Right atrium auricular region (tissue), 2 donors: Measurements from ENCODE around the gene WWOX. TPM values are rescaled to one million over a fixed set of nuclear protein-coding genes. Genes with fewer than 3 reads are reported as not detected.

Source experiments
- DNase-seq: peaks from one replicate; pipeline ENCODE4 v3.0.0-alpha.2; 2019; ENCODE audit warnings: low spot score
- H3K27ac ChIP-seq, 2 donors: fragments of 200-600 bp; sonication (generic); 1 replicate in 1 of 2; 2 replicates in 1 of 2; pipeline ENCODE4 v1.5.1; 2016 to 2019
- H3K27me3 ChIP-seq, 2 donors: fragments of 200-600 bp; sonication (generic); one replicate each; pipeline versions ENCODE4 v1.5.1 to v1.6.0; 2017 to 2019
- H3K36me3 ChIP-seq: fragments of 200-600 bp; sonication (generic); one replicate; pipeline ENCODE4 v1.5.1; 2016
- H3K4me1 ChIP-seq, 2 donors: fragments of 200-600 bp; sonication (generic); one replicate each; pipeline versions ENCODE4 v1.5.1 to v1.6.0; 2017 to 2019
- H3K4me3 ChIP-seq, 2 donors: fragments of 200-600 bp; sonication (generic); 1 replicate in 1 of 2; 2 replicates in 1 of 2; pipeline ENCODE4 v1.5.1; 2017 to 2019; ENCODE audit warnings: mild to moderate bottlenecking in 1 of 2, moderate library complexity in 1 of 2
- H3K9me3 ChIP-seq, 2 donors: fragments of 200-600 bp; sonication (generic); one replicate each; pipeline ENCODE4 v1.5.1; 2019
- total RNA-seq, 2 donors: library from RNA; depleted of rRNA; stranded (reverse); fragments of >200 nt; gene quantifications; one replicate each; pipeline ENCODE4 v1.1.0, GENCODE V29; 2016
- TF ChIP-seq, protein P1 (sequence below), 2 donors: fragments of 200-600 bp; sonication (generic); IDR thresholded peaks; one replicate each; pipeline ENCODE4 v1.5.1; 2019; ENCODE audit warnings: antibody characterized with exemption in 2 of 2

The WWOX gene
- total RNA-seq, 2 donors from 2014 or later: 14.8 to 20.8 TPM

DNA sequence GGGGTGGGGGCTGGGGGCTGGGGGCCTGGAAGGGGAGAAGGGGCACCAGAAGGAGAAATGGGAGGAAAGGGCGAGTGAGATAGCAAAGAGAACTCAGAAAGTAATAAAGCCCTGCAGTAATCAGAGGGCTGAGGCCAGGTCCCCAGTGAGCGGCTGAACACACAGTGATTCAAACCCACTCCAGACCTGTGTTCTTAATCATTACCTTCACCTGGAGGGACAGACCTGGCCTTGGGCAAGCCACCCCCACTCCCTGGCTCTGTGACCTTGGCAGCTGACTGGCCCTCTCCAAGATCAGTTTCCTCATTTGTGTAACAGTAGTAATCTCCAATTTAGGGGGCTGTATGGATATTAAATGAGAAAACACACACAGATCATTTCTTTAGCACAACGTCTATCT, 150.4 kb downstream of the WWOX start:
- H3K27ac ChIP-seq: no peak overlapping the region
- H3K27me3 ChIP-seq: no peaks in the 10 kb centered on the region
- H3K36me3 ChIP-seq: no peaks in the 10 kb centered on the region
- H3K4me1 ChIP-seq: no peaks in the 10 kb centered on the region
- DNase-seq: no peak
- no peak overlapping the region for H3K4me3 ChIP-seq
- TF ChIP-seq, protein P1, sequence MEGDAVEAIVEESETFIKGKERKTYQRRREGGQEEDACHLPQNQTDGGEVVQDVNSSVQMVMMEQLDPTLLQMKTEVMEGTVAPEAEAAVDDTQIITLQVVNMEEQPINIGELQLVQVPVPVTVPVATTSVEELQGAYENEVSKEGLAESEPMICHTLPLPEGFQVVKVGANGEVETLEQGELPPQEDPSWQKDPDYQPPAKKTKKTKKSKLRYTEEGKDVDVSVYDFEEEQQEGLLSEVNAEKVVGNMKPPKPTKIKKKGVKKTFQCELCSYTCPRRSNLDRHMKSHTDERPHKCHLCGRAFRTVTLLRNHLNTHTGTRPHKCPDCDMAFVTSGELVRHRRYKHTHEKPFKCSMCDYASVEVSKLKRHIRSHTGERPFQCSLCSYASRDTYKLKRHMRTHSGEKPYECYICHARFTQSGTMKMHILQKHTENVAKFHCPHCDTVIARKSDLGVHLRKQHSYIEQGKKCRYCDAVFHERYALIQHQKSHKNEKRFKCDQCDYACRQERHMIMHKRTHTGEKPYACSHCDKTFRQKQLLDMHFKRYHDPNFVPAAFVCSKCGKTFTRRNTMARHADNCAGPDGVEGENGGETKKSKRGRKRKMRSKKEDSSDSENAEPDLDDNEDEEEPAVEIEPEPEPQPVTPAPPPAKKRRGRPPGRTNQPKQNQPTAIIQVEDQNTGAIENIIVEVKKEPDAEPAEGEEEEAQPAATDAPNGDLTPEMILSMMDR (IDR thresholded peaks at IDR 0.05): no peak
- H3K9me3 ChIP-seq: no peaks in the 10 kb centered on the region

- H3K27me3 ChIP-seq: no peaks in the 10 kb centered on the region
- no peak for DNase-seq
- H3K4me1 ChIP-seq: no peaks in the 10 kb centered on the region
- H3K4me3 ChIP-seq: no peak overlapping the region
- H3K36me3 ChIP-seq: no peaks in the 10 kb centered on the region
- H3K27ac ChIP-seq: no peak overlapping the region
- TF ChIP-seq, protein P1 (IDR thresholded peaks at IDR 0.05): no peak
- no peaks in the 10 kb centered on the region for H3K9me3 ChIP-seq
Measured at GRCh38 chr16:78251115-78251514, 151.7 kb downstream of the WWOX start.

DNA sequence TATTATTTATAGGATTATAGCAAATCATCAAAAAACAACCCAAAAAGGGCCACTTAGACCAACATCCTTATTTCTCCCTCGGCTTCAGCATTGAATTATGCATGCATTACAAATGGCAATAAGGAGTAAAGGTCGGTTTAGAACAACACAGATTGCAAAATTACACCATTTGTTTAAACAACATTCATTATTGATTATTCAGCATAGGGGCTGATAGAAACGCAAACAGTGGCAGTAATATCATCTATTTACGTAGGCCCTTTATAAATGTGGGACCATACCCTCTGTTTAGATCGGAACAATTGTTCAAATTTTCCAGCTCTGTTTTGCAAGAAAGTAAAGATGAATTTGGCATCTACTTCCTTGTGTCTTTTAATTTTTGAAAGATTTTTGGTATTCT, 153.3 kb downstream of the WWOX start:
- no peak for DNase-seq
- TF ChIP-seq, protein P1 (IDR thresholded peaks at IDR 0.05): no peak
- no peaks in the 10 kb centered on the region for H3K36me3 ChIP-seq

GRCh38 chr16:78254841-78255240, 155.4 kb downstream of the WWOX start:
- no peak overlapping the region for H3K27ac ChIP-seq
- DNase-seq: no peak
- no peaks in the 10 kb centered on the region for H3K36me3 ChIP-seq
- no peaks in the 10 kb centered on the region for H3K9me3 ChIP-seq
- TF ChIP-seq, protein P1 (IDR thresholded peaks at IDR 0.05): no peak
- no peaks in the 10 kb centered on the region for H3K27me3 ChIP-seq
- H3K4me3 ChIP-seq: no peak overlapping the region
- no peaks in the 10 kb centered on the region for H3K4me1 ChIP-seq

More for the DNA sequence above, 153.3 kb downstream of the WWOX start:
- H3K27me3 ChIP-seq: no peaks in the 10 kb centered on the region
- H3K4me1 ChIP-seq: no peaks in the 10 kb centered on the region
- no peaks in the 10 kb centered on the region for H3K9me3 ChIP-seq
- no peak overlapping the region for H3K4me3 ChIP-seq
- no peak overlapping the region for H3K27ac ChIP-seq

DNA sequence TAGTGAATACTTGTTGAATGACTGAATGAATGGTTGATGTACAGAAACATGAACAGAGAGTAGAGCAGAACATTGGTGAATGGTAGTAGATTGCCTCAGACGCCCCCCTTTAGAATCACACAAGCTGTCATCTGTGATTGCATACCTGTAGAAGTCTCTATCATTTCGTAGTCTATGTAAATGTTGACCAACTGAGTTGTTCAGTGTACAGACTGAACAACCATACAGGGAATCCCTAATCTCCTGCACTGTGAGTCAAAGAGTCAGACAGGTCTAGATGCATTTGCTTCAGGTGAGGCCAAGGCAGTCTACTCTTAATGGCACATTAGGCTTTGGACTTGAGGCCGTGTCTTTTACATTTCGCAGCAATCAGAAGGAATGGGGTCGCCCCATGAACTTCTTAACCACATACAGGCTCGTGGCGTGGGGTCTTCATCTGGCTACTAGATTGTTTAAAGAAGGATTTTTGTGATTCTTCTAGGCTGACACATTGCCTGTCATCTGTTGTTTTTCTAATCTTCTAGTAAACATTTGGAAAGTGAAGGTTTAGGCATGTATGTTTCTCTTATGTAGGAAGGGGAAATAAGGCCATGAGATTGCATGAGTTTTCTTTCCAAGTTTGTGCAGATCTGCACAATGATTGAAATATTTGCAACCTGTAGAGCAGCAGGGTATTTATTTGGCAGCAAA, 157.4 kb downstream of the WWOX start:
- no peak overlapping the region for H3K27ac ChIP-seq
- no peaks in the 10 kb centered on the region for H3K36me3 ChIP-seq
- no peaks in the 10 kb centered on the region for H3K9me3 ChIP-seq
- DNase-seq: no peak
- no peaks in the 10 kb centered on the region for H3K4me1 ChIP-seq
- H3K4me3 ChIP-seq: no peak overlapping the region
- TF ChIP-seq, protein P1 (IDR thresholded peaks at IDR 0.05): no peak
- no peaks in the 10 kb centered on the region for H3K27me3 ChIP-seq

DNA sequence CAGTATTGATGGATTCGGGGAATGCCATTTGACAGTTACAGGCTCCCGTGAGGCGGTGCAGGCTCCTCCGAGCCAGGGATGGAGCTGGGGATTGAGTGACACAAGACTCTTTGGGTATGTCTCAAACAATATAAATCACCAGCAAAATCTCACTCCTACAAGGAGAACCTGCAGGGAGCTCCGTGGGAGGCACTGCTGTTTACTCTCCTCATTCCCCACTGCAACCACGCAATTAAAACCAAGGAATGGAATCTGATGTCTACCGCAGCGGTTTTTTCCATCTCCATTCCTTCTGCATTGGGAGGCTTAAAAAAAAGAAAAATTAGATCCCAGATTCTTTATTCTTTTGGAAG, 157.9 kb downstream of the WWOX start:
- H3K9me3 ChIP-seq: no peaks in the 10 kb centered on the region
- no peak overlapping the region for H3K27ac ChIP-seq
- H3K36me3 ChIP-seq: no peaks in the 10 kb centered on the region
- H3K4me1 ChIP-seq: no peaks in the 10 kb centered on the region
- no peak for DNase-seq
- H3K4me3 ChIP-seq: no peak overlapping the region
- TF ChIP-seq, protein P1 (IDR thresholded peaks at IDR 0.05): no peak
- H3K27me3 ChIP-seq: no peaks in the 10 kb centered on the region
